NB4 (cell line): ENCODE data around the gene ZMAT3.

Experiments
- MYC ChIP-seq: IDR thresholded peaks from 2 replicates; pipeline ENCODE4 v1.6.1; 2011; ENCODE audit warnings: low read depth, low read length
- POLR2A ChIP-seq: IDR thresholded peaks from 2 replicates; pipeline ENCODE4 v1.6.1; 2011; ENCODE audit warnings: mild to moderate bottlenecking; ENCODE audit not compliant: insufficient read length; ENCODE audit errors: extremely low read depth
- TF ChIP-seq, protein P1 (sequence below): IDR thresholded peaks from one replicate; pipeline ENCODE4 v1.5.1; 2012; ENCODE audit warnings: low read depth, low read length
- TF ChIP-seq, protein P2 (sequence below): IDR thresholded peaks from 2 replicates; pipeline ENCODE4 v1.6.1; 2011; ENCODE audit warnings: low read depth, low read length

DNA sequence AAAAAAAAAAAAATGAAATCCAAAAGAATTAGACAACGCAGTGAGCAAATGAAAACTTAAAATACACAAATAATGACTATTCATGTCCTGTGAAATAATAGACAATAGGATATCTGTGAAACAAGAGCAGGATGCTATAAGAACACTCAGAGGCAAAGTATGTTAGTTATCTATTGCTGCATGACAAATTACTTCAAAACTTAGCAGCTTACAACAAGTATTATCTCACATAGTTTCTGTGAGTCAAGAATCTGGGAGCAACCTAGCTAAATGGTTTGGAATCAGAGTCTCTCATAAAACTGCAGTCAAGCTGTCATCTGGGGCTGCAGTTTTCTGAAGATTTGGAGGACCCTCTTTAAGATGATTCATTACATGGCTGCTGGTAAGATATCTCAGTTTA lies 36.5 kb upstream of the ZMAT3 start:
- TF ChIP-seq, protein P1, sequence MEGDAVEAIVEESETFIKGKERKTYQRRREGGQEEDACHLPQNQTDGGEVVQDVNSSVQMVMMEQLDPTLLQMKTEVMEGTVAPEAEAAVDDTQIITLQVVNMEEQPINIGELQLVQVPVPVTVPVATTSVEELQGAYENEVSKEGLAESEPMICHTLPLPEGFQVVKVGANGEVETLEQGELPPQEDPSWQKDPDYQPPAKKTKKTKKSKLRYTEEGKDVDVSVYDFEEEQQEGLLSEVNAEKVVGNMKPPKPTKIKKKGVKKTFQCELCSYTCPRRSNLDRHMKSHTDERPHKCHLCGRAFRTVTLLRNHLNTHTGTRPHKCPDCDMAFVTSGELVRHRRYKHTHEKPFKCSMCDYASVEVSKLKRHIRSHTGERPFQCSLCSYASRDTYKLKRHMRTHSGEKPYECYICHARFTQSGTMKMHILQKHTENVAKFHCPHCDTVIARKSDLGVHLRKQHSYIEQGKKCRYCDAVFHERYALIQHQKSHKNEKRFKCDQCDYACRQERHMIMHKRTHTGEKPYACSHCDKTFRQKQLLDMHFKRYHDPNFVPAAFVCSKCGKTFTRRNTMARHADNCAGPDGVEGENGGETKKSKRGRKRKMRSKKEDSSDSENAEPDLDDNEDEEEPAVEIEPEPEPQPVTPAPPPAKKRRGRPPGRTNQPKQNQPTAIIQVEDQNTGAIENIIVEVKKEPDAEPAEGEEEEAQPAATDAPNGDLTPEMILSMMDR: no peak
- no peak for TF ChIP-seq POLR2A
- TF ChIP-seq, protein P2, sequence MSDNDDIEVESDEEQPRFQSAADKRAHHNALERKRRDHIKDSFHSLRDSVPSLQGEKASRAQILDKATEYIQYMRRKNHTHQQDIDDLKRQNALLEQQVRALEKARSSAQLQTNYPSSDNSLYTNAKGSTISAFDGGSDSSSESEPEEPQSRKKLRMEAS: no peak
- TF ChIP-seq MYC: no peak
